Right lobe of liver (tissue), 4 donors: ENCODE measurements around the gene AHSA1.

Source experiments
- POLR2A ChIP-seq: fragments of 450-650 bp; IDR thresholded peaks from one replicate; pipeline ENCODE4 v1.6.1; 2017; ENCODE audit warnings: antibody characterized with exemption, mild to moderate bottlenecking
- TF ChIP-seq, protein P1 (sequence below), 4 donors: fragments of 200-600 bp in 3 of 4; fragments of 450-650 bp in 1 of 4; IDR thresholded peaks; one replicate each; pipeline versions ENCODE4 v1.5.1 to v1.8.0; 2016 to 2022; ENCODE audit warnings: antibody characterized with exemption in 4 of 4, mild to moderate bottlenecking in 2 of 4
- donor health status: DM: no; HTN: no; CAD: no.
- donor health status: DM: no; HTN: no; CAD: no.
- donor health status: DM: no; HTN: yes; CAD: no.

DNA sequence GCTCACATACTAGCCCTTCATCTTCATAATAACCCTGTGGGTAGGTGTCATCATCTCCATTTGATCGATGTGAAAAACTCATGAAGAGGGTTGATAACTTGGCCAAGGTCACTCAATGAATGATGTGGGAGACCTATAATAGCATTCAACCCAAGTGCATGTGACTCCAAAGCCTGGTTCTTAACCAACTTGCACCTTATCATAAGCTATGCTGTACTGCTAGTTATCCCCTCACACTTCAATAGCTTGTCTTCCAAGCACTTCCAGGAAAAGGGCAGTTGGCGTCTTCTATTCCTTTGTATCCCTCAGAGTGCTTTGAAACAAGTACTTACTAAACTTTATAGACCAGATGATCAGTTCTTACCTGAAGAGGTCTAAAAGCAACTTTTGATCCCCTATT lies 15.7 kb upstream of the AHSA1 start:
- TF ChIP-seq, protein P1, sequence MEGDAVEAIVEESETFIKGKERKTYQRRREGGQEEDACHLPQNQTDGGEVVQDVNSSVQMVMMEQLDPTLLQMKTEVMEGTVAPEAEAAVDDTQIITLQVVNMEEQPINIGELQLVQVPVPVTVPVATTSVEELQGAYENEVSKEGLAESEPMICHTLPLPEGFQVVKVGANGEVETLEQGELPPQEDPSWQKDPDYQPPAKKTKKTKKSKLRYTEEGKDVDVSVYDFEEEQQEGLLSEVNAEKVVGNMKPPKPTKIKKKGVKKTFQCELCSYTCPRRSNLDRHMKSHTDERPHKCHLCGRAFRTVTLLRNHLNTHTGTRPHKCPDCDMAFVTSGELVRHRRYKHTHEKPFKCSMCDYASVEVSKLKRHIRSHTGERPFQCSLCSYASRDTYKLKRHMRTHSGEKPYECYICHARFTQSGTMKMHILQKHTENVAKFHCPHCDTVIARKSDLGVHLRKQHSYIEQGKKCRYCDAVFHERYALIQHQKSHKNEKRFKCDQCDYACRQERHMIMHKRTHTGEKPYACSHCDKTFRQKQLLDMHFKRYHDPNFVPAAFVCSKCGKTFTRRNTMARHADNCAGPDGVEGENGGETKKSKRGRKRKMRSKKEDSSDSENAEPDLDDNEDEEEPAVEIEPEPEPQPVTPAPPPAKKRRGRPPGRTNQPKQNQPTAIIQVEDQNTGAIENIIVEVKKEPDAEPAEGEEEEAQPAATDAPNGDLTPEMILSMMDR (IDR thresholded peaks at IDR 0.05), result no peak
- TF ChIP-seq POLR2A, result no peak
